MCF 10A (cell line): ENCODE results near the gene ICA1L. TPM values are rescaled to one million over a fixed set of nuclear protein-coding genes. Genes with fewer than 3 reads are reported as not detected.

Experiments
- BruUV-seq: library from RNA; stranded (reverse); fragments of 400-500 nt; replicated peaks from 2 replicates; lab custom pipeline; 2021; lab: Mats Ljungman, UMichigan
- CTCF ChIA-PET: fragments of 300-600 bp; sonication (Branson Sonifier 250); formaldehyde crosslinking; extraction: SDS; loops from one replicate; lab custom pipeline; 2021; ENCODE audit warnings: antibody characterized with exemption, inconsistent platforms; lab: Yijun Ruan, JAX
- POLR2A ChIA-PET: fragments of 300-600, 350-650 bp; sonication (Branson Sonifier 250); formaldehyde crosslinking; extraction: SDS; loops from one replicate; lab custom pipeline; 2020; ENCODE audit warnings: antibody characterized with exemption, inconsistent platforms; lab: Yijun Ruan, JAX
- DNase-seq: peaks from one replicate; pipeline ENCODE4 v3.0.0-alpha.2; 2018; ENCODE audit not compliant: unreplicated experiment
- H3K27ac Mint-ChIP-seq: one replicate; pipeline ENCODE4 v1.8.0; 2022; ENCODE audit warnings: mild to moderate bottlenecking, low read depth, mixed read lengths; ENCODE audit not compliant: unreplicated experiment
- H3K27me3 Mint-ChIP-seq: one replicate; pipeline ENCODE4 v1.8.0; 2022; ENCODE audit warnings: mixed read lengths; ENCODE audit not compliant: insufficient read depth, unreplicated experiment
- H3K36me3 Mint-ChIP-seq: one replicate; pipeline ENCODE4 v1.8.0; 2022; ENCODE audit warnings: mild to moderate bottlenecking, moderate library complexity, mixed read lengths; ENCODE audit not compliant: insufficient read depth, unreplicated experiment
- H3K4me1 Mint-ChIP-seq: one replicate; pipeline ENCODE4 v1.8.0; 2022; ENCODE audit warnings: mixed read lengths; ENCODE audit not compliant: insufficient read depth, unreplicated experiment
- H3K4me3 Mint-ChIP-seq: one replicate; pipeline ENCODE4 v1.8.0; 2022; ENCODE audit warnings: mild to moderate bottlenecking, moderate library complexity, mixed read lengths; ENCODE audit not compliant: unreplicated experiment
- H3K9me3 Mint-ChIP-seq: one replicate; pipeline ENCODE4 v1.8.0; 2022; ENCODE audit warnings: mixed read lengths; ENCODE audit not compliant: unreplicated experiment
- intact Hi-C: fragments of 100-400 bp; cut with micrococcal nuclease; formaldehyde crosslinking; loops from 2 replicates; pipeline ENCODE4 v1.14.1; 2022
- total RNA-seq: library from RNA; stranded (reverse); gene quantifications from 2 replicates; pipeline ENCODE4 v1.2.3, GENCODE V29; 2022
- TF ChIP-seq, protein P1 (sequence below): fragments of 200-600 bp; IDR thresholded peaks from one replicate; pipeline ENCODE4 v1.8.0; 2022; ENCODE audit warnings: antibody characterized with exemption, mild to moderate bottlenecking; ENCODE audit not compliant: unreplicated experiment

ICA1L gene
- total RNA-seq, 1 experiment from 2014 or later = 6.5 TPM

DNA sequence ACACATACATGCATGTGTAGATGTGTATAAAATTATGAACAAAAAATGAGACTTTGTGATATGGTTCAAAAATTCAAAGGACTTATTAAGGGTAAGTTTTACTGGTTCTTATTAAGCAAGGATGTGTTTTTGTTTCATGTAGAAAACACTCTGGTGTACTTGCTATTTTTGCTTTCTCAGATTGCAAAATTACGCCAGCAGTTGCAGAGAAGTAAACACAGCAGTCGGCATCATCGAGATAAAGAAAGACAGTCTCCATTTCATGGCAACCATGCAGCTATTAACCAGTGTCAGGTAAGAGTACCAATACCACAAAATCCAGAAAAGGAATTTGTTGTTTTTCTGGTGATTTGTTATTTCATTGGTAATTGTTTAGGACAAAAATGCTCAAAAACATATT, 145.5 kb downstream of the ICA1L start:
- intact Hi-C loops = no loop called here
- TF ChIP-seq, protein P1, sequence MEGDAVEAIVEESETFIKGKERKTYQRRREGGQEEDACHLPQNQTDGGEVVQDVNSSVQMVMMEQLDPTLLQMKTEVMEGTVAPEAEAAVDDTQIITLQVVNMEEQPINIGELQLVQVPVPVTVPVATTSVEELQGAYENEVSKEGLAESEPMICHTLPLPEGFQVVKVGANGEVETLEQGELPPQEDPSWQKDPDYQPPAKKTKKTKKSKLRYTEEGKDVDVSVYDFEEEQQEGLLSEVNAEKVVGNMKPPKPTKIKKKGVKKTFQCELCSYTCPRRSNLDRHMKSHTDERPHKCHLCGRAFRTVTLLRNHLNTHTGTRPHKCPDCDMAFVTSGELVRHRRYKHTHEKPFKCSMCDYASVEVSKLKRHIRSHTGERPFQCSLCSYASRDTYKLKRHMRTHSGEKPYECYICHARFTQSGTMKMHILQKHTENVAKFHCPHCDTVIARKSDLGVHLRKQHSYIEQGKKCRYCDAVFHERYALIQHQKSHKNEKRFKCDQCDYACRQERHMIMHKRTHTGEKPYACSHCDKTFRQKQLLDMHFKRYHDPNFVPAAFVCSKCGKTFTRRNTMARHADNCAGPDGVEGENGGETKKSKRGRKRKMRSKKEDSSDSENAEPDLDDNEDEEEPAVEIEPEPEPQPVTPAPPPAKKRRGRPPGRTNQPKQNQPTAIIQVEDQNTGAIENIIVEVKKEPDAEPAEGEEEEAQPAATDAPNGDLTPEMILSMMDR = no peak
- H3K9me3 Mint-ChIP-seq = no peaks in the 10 kb centered on the region
- DNase-seq = no peak
- H3K27ac Mint-ChIP-seq = no peak overlapping the region
- H3K27me3 Mint-ChIP-seq = no peaks in the 10 kb centered on the region
- ChIA-PET POLR2A (interaction anchor here (0.6 to 1.8 kb wide), 2 partner anchors 9 to 146 kb away, joined by 3 to 5 read pairs; no protein-coding TSS in a partner anchor), CTCF (interaction anchor here (0.6 kb wide), 1 partner anchor 408 kb away, joined by 3 read pairs; no protein-coding TSS in a partner anchor)
- H3K36me3 Mint-ChIP-seq = no peaks in the 10 kb centered on the region
- no peaks in the 10 kb centered on the region for H3K4me1 Mint-ChIP-seq
- H3K4me3 Mint-ChIP-seq = no peak overlapping the region
- BruUV-seq = no TSS peak

- H3K4me3 Mint-ChIP-seq = no peak overlapping the region
- H3K27me3 Mint-ChIP-seq = no peaks in the 10 kb centered on the region
- TF ChIP-seq, protein P1 = no peak
- no peak overlapping the region for H3K27ac Mint-ChIP-seq
- H3K4me1 Mint-ChIP-seq = peaks cover 3% of the 10 kb centered on the region
- no peak for DNase-seq
- no TSS peak for BruUV-seq
- intact Hi-C loops = no loop called here
- no peaks in the 10 kb centered on the region for H3K9me3 Mint-ChIP-seq
- POLR2A ChIA-PET = no interaction called here
- CTCF ChIA-PET = interaction anchor here (0.8 kb wide), 1 partner anchor 116 kb away, joined by 3 read pairs; no protein-coding TSS in a partner anchor
- H3K36me3 Mint-ChIP-seq = no peaks in the 10 kb centered on the region
Measured at GRCh38 chr2:202723746-202724145, 147.8 kb downstream of the ICA1L start.

Other genes with a start within 250 kb of the ICA1L start
- 2.4 and 2.5 TPM in 2 replicates for gene FAM117B, start 236.8 kb downstream of the ICA1L start, total RNA-seq
- 141 and 146 TPM in 2 replicates for gene WDR12, start 39.9 kb upstream of the ICA1L start, total RNA-seq
- 6.8 and 8.2 TPM in 2 replicates for gene CARF, start 40.5 kb upstream of the ICA1L start, total RNA-seq
- 18.8 and 20.4 TPM in 2 replicates for gene NBEAL1, start 143.1 kb upstream of the ICA1L start, total RNA-seq